Measurements from ENCODE around the gene PDCD7.
"Not testable (repeated sequence)": the region's sequence is repeated elsewhere in the genome, so short reads cannot be mapped to it uniquely, and the experiment has no call there.

The PDCD7 gene

DNA sequence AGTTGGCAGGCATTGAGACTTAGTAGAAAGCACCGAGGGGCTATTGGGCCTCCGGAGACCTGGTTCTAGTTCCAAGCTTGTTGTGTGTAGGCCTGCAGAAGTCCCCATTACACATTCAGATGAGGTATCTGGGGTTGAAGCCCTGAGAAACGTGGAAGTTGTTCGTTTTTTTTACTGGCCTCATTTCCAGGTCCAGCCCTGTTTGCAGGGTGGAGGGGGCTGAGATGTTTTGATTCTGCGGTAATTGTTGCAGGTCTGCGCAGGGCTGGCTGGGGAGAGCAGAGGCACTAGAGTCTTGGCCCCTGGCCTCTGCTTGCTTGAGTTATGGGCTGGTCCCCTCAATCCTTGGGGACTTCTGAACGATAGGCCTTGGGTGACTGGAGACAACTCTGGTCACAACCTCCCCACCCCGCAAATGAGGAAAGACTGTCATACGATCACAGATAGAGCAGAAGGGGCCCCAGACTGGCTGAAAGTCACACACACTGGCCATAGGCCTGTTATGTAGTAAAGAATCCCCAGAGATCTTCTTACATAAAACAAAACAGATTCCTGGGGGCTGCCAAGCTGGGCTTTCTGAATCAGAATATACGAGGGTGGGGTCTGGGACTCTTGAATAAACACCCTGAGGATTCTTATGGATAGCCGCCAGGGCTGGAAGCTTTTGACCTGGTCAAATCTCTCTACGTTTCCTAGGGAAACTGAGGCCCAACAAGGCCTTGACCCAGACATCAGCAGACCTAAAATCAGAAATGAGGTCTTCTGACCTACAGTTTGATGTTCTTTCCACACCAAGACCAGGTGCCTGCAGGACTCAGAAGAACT lies 41.5 kb downstream of the PDCD7 start:
- DNase-seq (ENCODE audit: low read depth) = no peak

DNA sequence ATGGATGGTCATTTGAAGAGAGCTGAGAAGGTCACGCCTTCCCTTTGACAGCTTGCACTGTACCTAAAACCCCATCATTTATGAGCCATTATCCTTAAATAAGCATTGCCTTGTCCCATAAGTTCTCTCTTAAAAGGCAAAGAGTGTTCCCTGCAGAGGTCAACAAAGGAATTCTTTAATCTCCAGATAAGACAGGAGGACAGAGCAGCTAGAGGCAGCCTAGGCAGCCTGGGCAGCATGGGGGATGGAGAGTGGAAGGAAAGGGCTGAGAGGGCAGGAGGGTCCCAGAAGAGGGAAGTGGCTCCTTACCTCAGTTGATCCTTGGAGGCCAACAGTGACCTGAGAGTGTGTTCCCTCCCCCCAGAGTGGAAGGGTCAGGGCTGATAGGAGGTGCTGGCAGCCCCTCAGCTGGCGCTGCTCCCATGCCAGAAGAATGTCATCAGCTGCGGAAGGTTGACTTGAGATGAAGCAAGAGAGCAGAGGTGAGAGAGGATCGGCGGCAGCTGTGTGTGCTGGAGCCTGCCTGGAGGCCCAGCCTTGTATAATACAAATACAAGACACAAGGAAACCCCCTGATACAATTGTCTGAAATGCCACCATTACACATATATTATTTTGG lies 44.3 kb downstream of the PDCD7 start:
- no peak for DNase-seq (ENCODE audit: low read depth)

DNA sequence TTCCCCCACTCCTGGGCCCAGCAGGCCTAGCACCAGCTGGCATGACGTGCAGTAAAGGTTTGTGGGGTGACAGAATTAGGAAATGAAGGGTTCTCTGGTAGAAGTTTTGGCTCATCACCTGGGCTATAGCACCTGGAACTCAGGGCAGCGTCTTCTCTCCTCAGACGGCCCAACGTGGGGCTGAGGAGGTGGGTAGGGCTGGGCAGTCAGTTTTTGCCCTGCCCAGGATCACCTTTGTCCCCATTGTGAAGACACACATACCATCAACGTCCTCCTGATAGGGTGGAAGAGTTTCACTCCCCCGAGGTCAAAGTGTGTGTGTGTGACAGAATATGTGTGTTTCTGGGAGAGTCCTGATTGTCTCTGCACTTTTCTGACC lies 45.0 kb downstream of the PDCD7 start:
- DNase-seq (ENCODE audit: low read depth) = no peak

DNA sequence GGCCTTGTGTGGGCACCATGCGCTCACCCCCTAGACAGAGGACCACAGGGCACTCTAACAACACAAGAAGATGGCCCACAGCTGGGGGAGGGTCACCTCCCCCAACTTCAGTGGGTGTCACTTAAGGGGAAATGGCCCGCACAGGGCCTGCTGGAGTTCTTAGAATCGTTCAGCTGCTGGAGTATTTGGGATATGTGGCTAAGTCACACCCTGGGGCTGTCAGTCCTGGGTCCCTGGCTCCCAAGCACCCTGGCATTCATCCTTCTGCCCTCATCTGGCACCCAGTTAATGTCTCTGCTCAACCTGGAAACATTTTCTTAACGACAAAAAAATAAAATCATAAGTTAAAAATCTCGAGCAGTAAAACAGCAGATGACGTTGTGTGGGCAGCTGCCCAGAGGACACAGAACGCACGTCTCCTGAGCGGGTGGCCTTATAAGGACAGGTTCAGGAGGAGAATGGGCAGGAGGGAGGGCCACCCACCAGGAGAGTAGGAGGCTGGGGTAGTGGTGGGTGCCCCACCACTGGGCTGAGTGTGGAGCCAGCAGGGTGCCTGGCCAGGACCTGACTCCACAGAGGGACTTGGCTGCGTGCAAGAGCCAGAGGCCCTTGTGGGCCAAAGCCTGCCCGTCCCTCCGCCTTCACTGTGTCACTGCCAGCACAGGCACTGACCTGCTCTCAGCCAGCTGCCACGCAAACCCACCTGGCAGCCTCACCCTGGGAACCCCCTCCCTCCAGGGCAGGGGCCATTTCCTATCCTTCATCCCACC lies 45.5 kb downstream of the PDCD7 start:
- no peak for DNase-seq (ENCODE audit: low read depth)

DNA sequence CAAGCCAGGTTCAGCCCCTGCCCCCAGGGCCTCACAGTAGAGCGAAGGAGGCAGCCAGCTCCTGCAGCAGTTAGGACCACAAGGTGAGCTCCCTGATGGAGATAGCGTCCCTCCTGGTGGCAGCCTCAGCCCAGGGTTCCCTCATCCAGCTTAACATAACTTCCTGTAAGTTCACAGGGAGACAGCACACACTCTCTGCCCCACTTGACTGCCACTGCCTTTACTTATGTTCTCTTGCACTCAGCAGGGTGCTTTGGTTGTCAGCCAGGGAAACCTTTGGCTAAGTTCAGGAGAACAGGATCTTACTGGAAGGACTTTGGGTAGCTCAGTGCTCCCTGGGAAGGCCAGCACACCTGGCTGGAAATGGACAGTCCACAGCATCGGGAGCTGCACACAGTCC lies 46.2 kb downstream of the PDCD7 start:
- DNase-seq (ENCODE audit: low read depth) = no peak

DNA sequence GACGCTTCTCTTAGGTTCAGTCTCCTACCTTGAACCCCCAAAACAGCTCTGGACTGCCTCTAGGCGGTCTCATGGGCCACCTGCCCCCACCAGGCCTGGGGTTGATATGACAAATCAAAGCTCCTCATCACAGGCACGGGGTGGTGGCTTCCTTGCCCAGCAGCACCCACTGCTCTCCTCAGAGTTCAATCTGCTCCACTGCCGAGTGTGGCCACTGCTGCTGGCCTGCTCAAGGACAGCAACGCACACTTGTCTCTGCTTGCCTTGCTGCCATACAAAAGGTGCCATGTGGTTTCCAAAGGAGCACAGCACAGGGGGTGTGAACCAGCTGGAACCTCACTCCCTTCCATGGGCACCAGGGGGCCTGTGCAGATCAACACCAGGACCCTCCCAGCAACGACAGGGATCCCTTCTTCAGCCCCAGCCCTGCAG lies 46.9 kb downstream of the PDCD7 start:
- DNase-seq (ENCODE audit: low read depth) = no peak

DNA sequence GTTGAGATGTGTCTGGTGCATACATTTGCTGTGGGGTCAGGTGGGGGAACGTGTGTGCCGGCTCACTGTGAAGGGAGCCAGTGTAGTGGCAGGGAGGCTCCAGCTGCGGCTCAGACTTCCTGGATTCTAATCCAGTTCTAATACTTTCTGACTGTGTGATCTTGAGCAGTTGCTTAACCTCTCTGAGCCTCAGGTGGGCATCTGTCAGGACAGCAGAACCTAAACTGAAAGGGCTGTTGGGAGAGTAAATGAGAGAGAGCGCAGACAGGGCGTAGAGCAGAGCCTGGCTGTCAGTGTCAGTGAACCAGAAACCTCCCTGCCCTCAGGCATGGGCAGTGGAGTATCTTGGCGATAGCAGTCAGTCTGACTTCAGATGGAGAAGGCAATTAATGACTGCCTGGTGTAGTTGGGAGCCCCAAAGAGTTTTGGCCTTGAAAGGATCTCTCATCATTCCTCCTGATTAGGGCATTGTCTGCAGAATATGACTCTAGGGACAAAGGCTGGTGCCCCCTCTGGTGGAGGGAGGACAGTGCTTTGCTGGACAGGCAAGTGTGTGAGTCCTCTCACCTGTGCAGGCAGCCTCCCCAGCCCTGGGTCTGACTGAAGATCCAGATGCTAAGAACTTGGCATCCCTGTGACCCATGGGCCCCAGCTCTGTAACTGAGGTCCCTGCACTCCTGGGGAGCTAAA lies 47.5 kb downstream of the PDCD7 start:
- no peak for DNase-seq (ENCODE audit: low read depth)

DNA sequence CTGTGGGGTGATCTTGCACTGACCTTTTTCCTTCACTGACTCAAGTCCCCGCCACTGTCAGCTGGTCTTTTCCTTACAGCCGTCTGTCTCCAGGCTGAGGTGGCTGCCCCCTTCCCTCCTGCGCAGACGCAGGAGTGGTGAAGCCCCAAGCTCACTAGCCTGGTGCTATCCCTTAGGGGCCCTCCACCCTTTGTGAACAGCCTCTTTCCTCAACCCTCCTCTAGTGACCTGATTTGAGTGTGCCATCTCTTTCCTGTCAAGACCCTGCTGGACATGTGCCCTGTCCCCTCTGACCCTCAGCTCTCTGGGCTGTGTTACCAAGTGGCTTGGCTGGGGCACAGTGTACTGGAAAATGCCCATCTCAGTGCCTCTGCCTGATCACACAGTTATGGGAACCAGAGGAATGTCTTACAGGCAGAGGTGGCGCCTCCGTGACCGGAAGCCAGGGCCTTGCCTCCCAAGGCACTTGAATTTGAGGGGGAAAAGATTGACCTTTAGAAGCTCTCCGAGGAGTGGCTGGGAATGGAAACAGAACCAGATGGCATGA lies 48.3 kb downstream of the PDCD7 start:
- no peak for DNase-seq (ENCODE audit: low read depth)

DNA sequence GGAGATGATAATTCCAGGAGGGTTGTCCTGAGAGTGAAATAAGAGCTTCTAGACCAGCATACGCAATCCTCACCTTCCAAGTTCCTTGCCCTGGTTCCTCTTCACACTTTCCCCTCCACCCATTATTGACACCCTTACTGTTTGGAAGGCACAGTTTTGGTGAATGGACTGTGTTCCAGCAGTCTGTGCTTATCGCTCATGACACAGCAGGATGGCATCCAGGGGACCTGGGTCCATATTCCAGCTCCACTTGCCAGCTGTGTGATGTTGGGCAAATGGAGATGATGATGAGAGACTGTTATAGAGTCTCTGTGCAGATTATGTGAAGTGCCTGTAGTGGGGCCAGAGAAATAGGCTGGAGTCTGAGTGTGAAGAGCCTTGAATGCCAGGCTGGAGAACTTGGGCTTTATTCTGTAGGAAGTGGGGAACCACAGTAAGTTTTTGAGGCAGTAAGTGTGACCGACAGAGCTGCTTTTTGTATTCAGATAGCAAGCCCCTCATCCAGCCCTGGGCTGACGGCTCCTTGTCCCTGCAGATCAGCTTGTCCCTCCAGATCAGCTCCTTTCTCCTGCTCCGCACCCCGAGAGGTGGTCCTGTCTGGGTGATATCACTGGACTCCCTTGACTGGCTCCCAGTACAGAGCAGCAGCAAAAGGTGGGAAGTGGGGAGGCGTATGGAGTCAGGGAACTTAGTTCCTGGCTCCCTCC lies 49.0 kb downstream of the PDCD7 start:
- DNase-seq (ENCODE audit: low read depth) = no peak

DNA sequence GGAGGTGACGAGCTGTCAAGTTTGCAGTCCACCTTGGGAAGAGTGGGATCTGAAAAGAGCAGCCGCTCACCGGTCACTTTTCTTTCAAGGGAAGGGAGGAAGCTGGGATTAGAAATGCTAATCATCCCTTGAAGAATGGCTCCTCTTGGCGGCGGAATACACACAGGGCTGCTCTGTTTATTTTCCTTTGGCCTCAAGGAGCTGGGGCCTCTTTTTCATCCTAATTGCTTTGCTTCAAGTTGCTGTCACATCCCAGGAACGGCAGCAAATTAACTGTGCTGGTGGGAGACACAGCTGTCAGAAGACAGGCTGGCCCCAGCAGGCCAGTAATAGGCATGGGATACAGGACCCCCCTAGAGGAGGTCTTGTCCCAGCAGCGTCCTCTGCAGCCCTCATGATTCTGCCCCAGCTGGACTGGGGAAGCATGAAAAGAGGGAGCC lies 50.3 kb downstream of the PDCD7 start:
- DNase-seq (ENCODE audit: low read depth) = no peak

DNA sequence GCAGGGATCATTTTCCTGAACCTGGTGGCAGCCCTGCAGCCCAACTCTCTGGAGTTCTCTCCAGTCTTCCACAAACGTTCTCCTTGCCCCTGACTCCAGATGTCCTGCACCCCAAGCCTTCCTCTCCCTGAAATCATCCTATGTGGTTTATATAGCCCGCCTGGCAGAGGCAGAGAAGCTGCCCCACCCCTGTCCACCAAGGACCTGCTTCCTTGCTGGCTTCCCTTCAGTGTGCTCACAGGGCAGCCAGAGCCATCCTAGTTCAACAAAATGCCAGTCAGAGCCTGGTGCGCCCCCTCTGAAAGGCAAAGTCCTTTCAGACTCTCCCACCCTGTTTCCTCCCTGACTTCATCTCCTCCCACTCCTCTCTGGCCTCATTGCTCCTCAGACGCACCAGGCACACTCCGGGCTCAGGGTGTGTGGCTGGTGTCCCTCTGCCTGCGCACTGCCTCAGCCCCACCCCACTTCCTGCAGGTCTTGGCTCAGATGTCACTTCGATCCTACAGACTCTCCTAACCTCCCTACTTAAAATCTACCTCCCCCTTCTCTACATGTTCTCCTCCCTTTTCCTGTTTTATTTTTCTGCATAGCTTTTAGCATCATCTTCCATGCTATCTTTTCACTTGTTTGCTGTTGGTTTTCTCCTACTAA lies 51.2 kb downstream of the PDCD7 start:
- peak; percentile 15 for DNase-seq (ENCODE audit: low read depth)

DNA sequence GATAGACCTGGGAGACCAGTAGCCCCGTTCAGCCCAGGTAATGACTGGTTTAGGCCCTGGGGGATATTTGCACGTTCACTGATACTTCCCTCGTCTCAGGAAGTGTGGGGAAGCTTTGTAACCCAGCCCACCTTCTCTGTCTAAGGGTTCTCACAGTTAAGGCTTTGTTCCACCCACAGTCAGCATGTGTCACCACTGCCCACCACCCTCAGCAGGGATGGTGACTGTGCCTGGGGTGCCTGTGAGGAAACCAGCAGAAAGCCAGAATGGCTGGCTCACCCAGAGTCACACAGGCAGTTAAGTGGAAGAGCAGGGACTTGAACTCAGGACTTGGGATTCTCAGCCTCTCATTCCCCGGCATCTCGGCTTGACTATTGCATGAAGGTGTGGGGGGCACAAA lies 51.9 kb downstream of the PDCD7 start:
- DNase-seq (ENCODE audit: low read depth) = peak; percentile 17

DNA sequence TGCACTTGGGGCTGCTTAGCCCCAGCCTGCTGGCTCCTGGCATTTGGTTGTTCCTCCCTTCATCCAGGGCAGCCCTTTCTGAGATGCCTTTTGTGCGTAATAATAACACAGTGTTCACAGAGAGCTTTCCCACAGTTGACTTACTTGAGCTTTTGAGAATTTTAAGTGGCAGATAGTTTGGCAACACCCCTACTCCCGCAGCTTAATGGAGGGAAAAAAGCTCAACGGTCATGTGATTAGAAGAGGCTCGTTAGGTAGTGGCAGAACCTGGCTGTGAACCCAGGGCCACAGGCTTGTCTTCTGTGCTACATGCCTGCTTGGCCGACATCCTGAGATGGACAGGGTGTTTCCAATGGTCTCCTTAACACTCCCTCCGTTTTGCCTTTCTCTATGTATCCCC lies 52.3 kb downstream of the PDCD7 start:
- DNase-seq (ENCODE audit: low read depth) = no peak

DNA sequence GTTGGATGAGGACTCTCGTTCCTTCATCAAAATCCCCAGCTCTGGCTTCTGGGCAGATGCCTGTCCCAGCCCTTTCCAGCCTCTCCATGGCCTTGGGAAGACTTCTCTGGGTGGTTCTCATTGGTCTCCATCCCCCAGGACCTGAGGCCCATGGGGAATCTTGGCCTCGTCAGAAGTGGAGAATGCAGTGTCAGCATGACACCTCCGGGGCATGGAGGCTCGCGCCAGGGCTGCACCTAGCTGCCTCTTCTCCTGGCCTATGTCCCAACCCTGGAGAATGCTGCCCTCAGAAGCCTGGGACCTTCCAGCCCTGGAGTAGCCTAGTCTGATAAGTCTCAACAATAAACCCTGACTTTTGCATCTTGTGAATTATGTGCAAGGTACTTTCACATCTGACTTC lies 54.0 kb downstream of the PDCD7 start:
- no peak for DNase-seq (ENCODE audit: low read depth)

DNA sequence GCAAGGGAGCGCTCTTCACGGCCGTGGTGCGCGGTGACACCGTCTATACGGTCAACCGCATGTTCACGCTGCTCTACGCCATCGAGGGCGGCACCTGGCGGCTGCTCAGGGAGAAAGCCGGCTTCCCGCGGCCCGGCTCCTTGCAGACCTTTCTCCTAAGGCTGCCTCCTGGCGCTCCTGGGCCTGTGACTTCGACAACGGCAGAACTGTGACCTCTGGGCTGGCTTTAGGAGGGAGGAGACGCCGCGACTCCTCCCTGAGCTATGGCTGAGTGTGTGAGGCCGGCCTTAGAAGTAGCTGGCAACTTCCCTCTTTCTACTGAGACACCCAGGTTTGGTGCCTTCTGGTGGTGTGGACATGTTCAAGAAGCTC lies 55.6 kb downstream of the PDCD7 start:
- DNase-seq (ENCODE audit: low read depth) = peak; percentile 52

DNA sequence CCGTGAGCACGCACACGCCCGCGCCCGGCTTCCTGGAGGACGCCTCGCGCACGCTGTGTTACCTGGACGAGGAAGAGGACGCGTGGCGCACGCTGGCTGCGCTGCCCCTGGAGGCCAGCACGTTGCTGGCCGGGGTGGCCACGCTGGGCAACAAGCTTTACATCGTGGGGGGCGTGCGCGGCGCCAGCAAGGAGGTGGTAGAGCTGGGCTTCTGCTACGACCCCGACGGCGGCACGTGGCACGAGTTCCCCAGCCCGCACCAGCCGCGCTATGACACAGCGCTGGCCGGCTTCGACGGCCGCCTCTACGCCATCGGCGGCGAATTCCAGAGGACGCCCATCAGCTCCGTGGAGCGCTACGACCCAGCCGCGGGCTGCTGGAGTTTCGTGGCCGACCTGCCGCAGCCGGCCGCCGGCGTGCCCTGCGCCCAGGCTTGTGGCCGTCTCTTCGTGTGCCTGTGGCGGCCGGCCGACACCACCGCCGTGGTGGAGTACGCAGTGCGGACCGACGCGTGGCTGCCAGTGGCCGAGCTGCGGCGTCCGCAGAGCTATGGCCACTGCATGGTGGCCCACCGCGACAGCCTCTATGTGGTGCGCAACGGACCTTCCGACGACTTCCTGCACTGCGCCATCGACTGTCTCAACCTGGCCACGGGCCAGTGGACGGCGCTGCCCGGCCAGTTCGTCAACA lies 56.2 kb downstream of the PDCD7 start:
- DNase-seq (ENCODE audit: low read depth) = no peak

DNA sequence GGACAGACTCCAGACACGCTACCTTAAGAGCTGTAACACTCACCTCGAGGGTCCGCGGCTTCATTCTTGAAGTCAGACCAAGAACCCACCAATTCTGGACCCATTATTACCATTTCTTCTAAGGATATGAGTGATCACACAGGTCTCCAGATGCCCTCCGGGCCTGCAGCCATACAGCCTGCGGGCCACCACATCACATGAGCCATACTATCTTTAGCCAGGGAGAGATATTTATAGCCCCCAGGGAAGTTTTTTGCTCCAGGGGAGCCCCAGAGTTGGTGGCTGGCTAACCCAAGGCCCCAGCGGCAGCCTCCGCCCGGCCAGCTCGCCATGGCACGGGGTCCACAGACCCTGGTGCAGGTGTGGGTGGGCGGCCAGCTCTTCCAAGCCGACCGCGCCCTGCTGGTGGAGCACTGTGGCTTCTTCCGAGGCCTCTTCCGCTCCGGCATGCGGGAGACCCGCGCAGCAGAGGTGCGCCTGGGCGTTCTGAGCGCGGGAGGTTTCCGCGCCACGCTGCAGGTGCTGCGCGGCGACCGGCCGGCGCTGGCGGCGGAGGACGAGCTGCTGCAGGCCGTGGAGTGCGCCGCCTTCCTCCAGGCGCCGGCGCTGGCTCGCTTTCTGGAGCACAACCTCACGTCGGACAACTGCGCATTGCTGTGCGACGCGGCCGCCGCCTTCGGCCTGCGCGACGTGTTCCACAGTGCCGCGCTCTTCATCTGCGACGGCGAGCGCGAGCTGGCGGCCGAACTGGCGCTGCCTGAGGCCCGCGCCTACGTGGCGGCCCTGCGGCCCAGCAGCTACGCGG lies 56.9 kb downstream of the PDCD7 start, which contains the start of gene KBTBD13:
KBTBD13 (plus strand) TSS at position 261 of the 805 bp plus-strand sequence; CDS start at position 331, 70 bp downstream.
- no peak for DNase-seq (ENCODE audit: low read depth)

DNA sequence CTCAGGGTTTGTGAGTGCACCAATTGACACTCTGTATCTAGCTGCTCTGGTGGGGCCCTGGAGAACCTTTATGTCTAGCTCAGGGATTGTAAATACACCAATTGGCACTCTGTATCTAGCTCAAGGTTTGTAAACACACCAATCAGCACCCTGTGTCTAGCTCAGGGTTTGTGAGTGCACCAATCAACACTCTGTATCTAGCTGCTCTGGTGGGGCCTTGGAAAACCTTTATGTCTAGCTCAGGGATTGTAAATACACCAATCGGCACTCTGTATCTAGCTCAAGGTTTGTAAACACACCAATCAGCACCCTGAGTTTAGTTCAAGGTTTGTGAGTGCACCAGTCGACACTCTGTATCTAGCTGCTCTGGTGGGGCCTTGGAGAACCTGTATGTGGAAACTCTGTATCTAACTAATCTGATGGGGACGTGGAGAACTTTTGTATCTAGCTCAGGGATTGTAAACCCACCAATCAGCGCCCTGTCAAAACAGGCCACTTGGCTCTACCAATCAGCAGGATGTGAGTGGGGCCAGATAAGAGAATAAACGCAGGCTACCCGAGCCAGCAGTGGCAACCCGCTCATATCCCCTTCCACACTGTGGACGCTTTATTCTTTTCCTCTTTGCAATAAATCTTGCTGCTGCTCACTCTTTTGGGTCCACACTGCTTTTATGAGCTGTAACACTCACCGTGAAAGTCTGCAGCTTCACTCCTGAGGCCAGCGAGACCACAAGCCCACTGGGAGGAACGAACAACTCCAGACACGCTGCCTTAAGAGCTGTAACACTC lies 57.8 kb downstream of the PDCD7 start:
- not testable (repeated sequence) for DNase-seq (ENCODE audit: low read depth)

Data from activated T-cell treated with anti-CD3 and anti-CD28 coated beads for 48 hours (primary cell).